K562 (cell line): Measurements from ENCODE around the gene OLFML3. TPM values are rescaled to one million over a fixed set of nuclear protein-coding genes. Genes with fewer than 3 reads are reported as not detected.

ENCODE experiments used
- BMI1 ChIP-seq: fragments of 150-350 bp; IDR thresholded peaks from 2 replicates; pipeline ENCODE4 v1.6.1; 2014; ENCODE audit warnings: low read length
- CAMTA2 ChIP-seq: fragments of 250-450 bp; sonication (Bioruptor Pico); conservative IDR thresholded peaks from 2 replicates; pipeline ENCODE4 v1.5.1; 2022
- CCAR2 ChIP-seq: fragments of 200-400 bp; formaldehyde crosslinking; IDR thresholded peaks from 2 replicates; pipeline ENCODE4 v1.6.1; 2017; ENCODE audit warnings: mild to moderate bottlenecking, low read depth, low read length
- DMBX1 ChIP-seq: fragments of 250-450 bp; sonication (Bioruptor Pico); IDR thresholded peaks from 2 replicates; pipeline ENCODE4 v1.8.0; 2022; ENCODE audit warnings: inconsistent platforms, mild to moderate bottlenecking, moderate library complexity, borderline replicate concordance
- E4F1 ChIP-seq: fragments of 250-450 bp; sonication (Bioruptor Pico); IDR thresholded peaks from 2 replicates; pipeline ENCODE4 v1.5.0; 2021; ENCODE audit warnings: mild to moderate bottlenecking, borderline replicate concordance
- FOXA1 ChIP-seq: fragments of 450-650 bp; IDR thresholded peaks from 2 replicates; pipeline ENCODE4 v1.6.1; 2016; ENCODE audit warnings: mild to moderate bottlenecking, borderline replicate concordance
- HCFC1 ChIP-seq: IDR thresholded peaks from 2 replicates; pipeline ENCODE4 v1.6.1; 2012; ENCODE audit warnings: low read depth, low read length, improper control_type of control experiment
- HOMEZ ChIP-seq: fragments of 250-450 bp; sonication (Bioruptor Pico); IDR thresholded peaks from 2 replicates; pipeline ENCODE4 v1.4.0; 2020; ENCODE audit warnings: mild to moderate bottlenecking, moderate library complexity
- KDM5B ChIP-seq: fragments of 200-600 bp; sonication (generic); IDR thresholded peaks from 2 replicates; pipeline ENCODE4 v1.6.1; 2012; ENCODE audit warnings: low read depth, mild to moderate bottlenecking, moderate library complexity, low read length, control low read depth, inconsistent platforms; ENCODE audit not compliant: insufficient replicate concordance
- LCOR ChIP-seq: sonication (generic); formaldehyde crosslinking; IDR thresholded peaks from 2 replicates; pipeline ENCODE4 v1.8.0; 2022; ENCODE audit warnings: mild to moderate bottlenecking, missing genetic modification reagents
- NR1H2 ChIP-seq: sonication (generic); formaldehyde crosslinking; IDR thresholded peaks from 2 replicates; pipeline ENCODE4 v1.4.0; 2020; ENCODE audit warnings: mild to moderate bottlenecking, missing genetic modification reagents
- PKNOX1 ChIP-seq: fragments of 450-650 bp; IDR thresholded peaks from 2 replicates; pipeline ENCODE4 v1.6.1; 2016
- PRPF4 ChIP-seq: fragments of 200-400 bp; formaldehyde crosslinking; IDR thresholded peaks from one replicate; pipeline ENCODE4 v1.6.1; 2017; ENCODE audit warnings: low read length, low read depth, mild to moderate bottlenecking; ENCODE audit not compliant: insufficient read depth, poor library complexity, severe bottlenecking
- SIN3A ChIP-seq, 2 experiments: fragments of 150-350 bp in 1 of 2; IDR thresholded peaks; 2 replicates each; pipeline ENCODE4 v1.6.1; 2011 to 2016; ENCODE audit warnings: borderline replicate concordance in 2 of 2, low read depth in 2 of 2, low read length in 2 of 2, mild to moderate bottlenecking in 2 of 2, moderate library complexity in 2 of 2; ENCODE audit not compliant: control insufficient read depth in 1 of 2
- TCF7L2 ChIP-seq: fragments of 150-350 bp; IDR thresholded peaks from 2 replicates; pipeline ENCODE4 v1.6.1; 2016; ENCODE audit warnings: low read depth, mild to moderate bottlenecking, low read length, moderate library complexity
- THRA ChIP-seq: fragments of 450-650 bp; IDR thresholded peaks from 2 replicates; pipeline ENCODE4 v1.6.1; 2017; ENCODE audit warnings: mild to moderate bottlenecking, moderate library complexity
- USF1 ChIP-seq: sonication (generic); formaldehyde crosslinking; IDR thresholded peaks from 2 replicates; pipeline ENCODE4 v1.9.0; 2022; ENCODE audit warnings: mild to moderate bottlenecking, missing genetic modification reagents
- ZNF253 ChIP-seq: fragments of 250-450 bp; sonication (Bioruptor Pico); conservative IDR thresholded peaks from 2 replicates; pipeline ENCODE4 v1.6.1; 2021; ENCODE audit warnings: mild to moderate bottlenecking
- ZNF384 ChIP-seq: IDR thresholded peaks from 2 replicates; pipeline ENCODE4 v1.6.1; 2012; ENCODE audit warnings: low read depth, low read length, improper control_type of control experiment
- ZNF695 ChIP-seq: fragments of 450-650 bp; formaldehyde crosslinking; IDR thresholded peaks from 2 replicates; pipeline ENCODE4 v1.4.0; 2020; ENCODE audit warnings: mild to moderate bottlenecking, moderate library complexity
- ZNF778 ChIP-seq: fragments of 450-650 bp; formaldehyde crosslinking; IDR thresholded peaks from 2 replicates; pipeline ENCODE4 v1.4.0; 2020; ENCODE audit warnings: mild to moderate bottlenecking, moderate library complexity
- polyA plus RNA-seq, 8 experiments: library from polyadenylated mRNA; depleted of rRNA in 4 of 8; stranded (reverse) in 5 of 8; unstranded in 3 of 8; fragments of >200 nt; fragmentation: Nextera tagmentation in 2 of 8; fragmentation: Illumina TruSeq in 1 of 8; extraction: Ambion mirVana in 2 of 8; extraction: Trizol in 1 of 8; gene quantifications; 2 replicates each; pipeline versions ENCODE4 v1.2.1 to v1.2.3, GENCODE V29; 2011 to 2014; ENCODE audit warnings: inconsistent platforms in 1 of 8, missing spikeins in 1 of 8
- total RNA-seq, 7 experiments: library from RNA; depleted of rRNA in 6 of 7; stranded (reverse); fragments of >200 nt in 6 of 7; fragmentation: Illumina TruSeq in 2 of 7; extraction: Trizol in 2 of 7; gene quantifications; 2 replicates each; pipeline versions ENCODE4 v1.2.1 to v1.2.3, GENCODE V29; 2011 to 2021; ENCODE audit warnings: low replicate concordance in 1 of 7

OLFML3 gene
- total and polyA plus RNA-seq, 9 of the 15 experiments (the other 6 are each of a cell fraction or from before 2014, with no cell fraction given) = 0.07 to 0.13 (median 0.07) TPM; not detected in 6

- TF ChIP-seq BMI1 (no peak), FOXA1 (no peak), NR1H2 (CRISPR knock-in tag) (no peak), HOMEZ (CRISPR knock-in tag) (no peak), USF1 (CRISPR knock-in tag) (no peak), ZNF384 (no peak), PRPF4 (no peak), KDM5B (peak; percentile 54), DMBX1 (CRISPR knock-in tag) (peak; percentile 46; the same call in 1 of the 2 replicates), HCFC1 (peak; percentile 54), CCAR2 (no peak), ZNF695 (CRISPR knock-in tag) (0 out of 2 replicates have a peak, but pooled peaks have one; percentile 76), ZNF778 (CRISPR knock-in tag) (no peak), TCF7L2 (no peak), PKNOX1 (peak; percentile 70), CAMTA2 (CRISPR knock-in tag) (no peak), SIN3A (IDR thresholded peaks at IDR 0.05; ENCODE audit: borderline replicate concordance in 2 of 2, control insufficient read depth in 1 of 2, low read depth in 2 of 2, low read length in 2 of 2) (peak; percentile 44 to 66; a peak in 3 of 4 replicates), LCOR (CRISPR knock-in tag) (peak; percentile 17; the same call in 1 of the 2 replicates), ZNF253 (CRISPR knock-in tag) (no peak), E4F1 (CRISPR knock-in tag) (no peak), THRA (no peak)
These were observed 49.4 kb upstream of the OLFML3 start (continued) for GRCh38 chr1:113929750-113930498.
